Keratinocyte (primary cell): ENCODE measurements around the gene HHIP. TPM values are rescaled to one million over a fixed set of nuclear protein-coding genes. Genes with fewer than 3 reads are reported as not detected.
A peak's percentile ranks its signal among the peaks of the same experiment; 100 is the strongest.

Experiments used
- DNase-seq: peaks from one replicate; pipeline ENCODE4 v3.0.0-alpha.2; 2011; ENCODE audit warnings: low read depth, missing footprints, low spot score
- FAIRE-seq: peaks from 2 replicates; lab custom pipeline; 2011; peaks lifted over from hg19 to GRCh38; lab: Jason Lieb, UNC
- H2AFZ ChIP-seq: 2 replicates; pipeline ENCODE4 v1.6.0; 2012; ENCODE audit warnings: low read length, control low read depth, inconsistent platforms; ENCODE audit not compliant: control insufficient read depth
- H3K27ac ChIP-seq: 2 replicates; pipeline ENCODE4 v1.5.1; 2011; ENCODE audit warnings: low read length; ENCODE audit not compliant: control insufficient read depth, insufficient read depth
- H3K27me3 ChIP-seq: 3 replicates; pipeline ENCODE4 v1.6.0; 2011; ENCODE audit warnings: low read length; ENCODE audit not compliant: control insufficient read depth, insufficient read depth; ENCODE audit errors: extremely low read depth
- H3K36me3 ChIP-seq, 2 experiments: 2 replicates in 1 of 2; 3 replicates in 1 of 2; pipeline ENCODE4 v1.5.1; 2011; ENCODE audit warnings: low read length in 2 of 2, mild to moderate bottlenecking in 1 of 2; ENCODE audit not compliant: control insufficient read depth in 2 of 2, insufficient read depth in 2 of 2; ENCODE audit errors: extremely low read depth in 1 of 2
- H3K4me1 ChIP-seq: 3 replicates; pipeline ENCODE4 v1.5.1; 2011; ENCODE audit warnings: low read length; ENCODE audit not compliant: control insufficient read depth, insufficient read depth; ENCODE audit errors: extremely low read depth
- H3K4me2 ChIP-seq: 3 replicates; pipeline ENCODE4 v1.6.0; 2011; ENCODE audit warnings: low read depth, low read length; ENCODE audit not compliant: control insufficient read depth, insufficient read depth; ENCODE audit errors: extremely low read depth
- H3K4me3 ChIP-seq, 3 experiments: fragments of 200-600 bp in 1 of 3; sonication (generic) in 1 of 3; 2 replicates in 2 of 3; 3 replicates in 1 of 3; pipeline ENCODE4 v1.5.1; 2011 to 2016; ENCODE audit warnings: low read length in 3 of 3, mild to moderate bottlenecking in 3 of 3, control low read depth in 2 of 3, inconsistent platforms in 1 of 3, low read depth in 1 of 3, mixed read lengths in 1 of 3, mixed run types in 1 of 3, moderate library complexity in 1 of 3; ENCODE audit not compliant: control insufficient read depth in 2 of 3, insufficient read depth in 2 of 3; ENCODE audit errors: extremely low read depth in 1 of 3
- H3K79me2 ChIP-seq: 2 replicates; pipeline ENCODE4 v1.6.0; 2012; ENCODE audit warnings: low read length; ENCODE audit not compliant: control insufficient read depth, insufficient read depth
- H3K9ac ChIP-seq: 3 replicates; pipeline ENCODE4 v1.6.0; 2011; ENCODE audit warnings: low read length; ENCODE audit not compliant: control insufficient read depth, insufficient read depth; ENCODE audit errors: extremely low read depth
- H3K9me1 ChIP-seq: 3 replicates; pipeline ENCODE4 v1.6.0; 2011; ENCODE audit warnings: low read length; ENCODE audit not compliant: control insufficient read depth, insufficient read depth; ENCODE audit errors: extremely low read depth
- H3K9me3 ChIP-seq: 2 replicates; pipeline ENCODE4 v1.5.1; 2012; ENCODE audit warnings: low read depth, low read length; ENCODE audit not compliant: control insufficient read depth
- H4K20me1 ChIP-seq: 3 replicates; pipeline ENCODE4 v1.6.0; 2011; ENCODE audit warnings: low read length; ENCODE audit not compliant: control insufficient read depth, insufficient read depth; ENCODE audit errors: extremely low read depth
- CTCF ChIP-seq, 3 experiments: IDR thresholded peaks in 1 of 3; conservative IDR thresholded peaks in 1 of 3; optimal IDR thresholded peaks in 1 of 3; 2 replicates in 2 of 3; 3 replicates in 1 of 3; pipeline versions ENCODE3 to v1.5.1; 2011; ENCODE audit warnings: low read length in 3 of 3, mild to moderate bottlenecking in 3 of 3, moderate library complexity in 2 of 3, control low read depth in 1 of 3, inconsistent platforms in 1 of 3; ENCODE audit not compliant: insufficient read depth in 2 of 3; ENCODE audit errors: extremely low read depth in 1 of 3
- EZH2 ChIP-seq: IDR thresholded peaks from one replicate; pipeline ENCODE4 v1.6.1; 2012; ENCODE audit warnings: inconsistent platforms, mild to moderate bottlenecking, low read length, moderate library complexity
- dilution Hi-C: fragments of 300-500 bp; cut with MboI; formaldehyde crosslinking; loops from one replicate; pipeline ENCODE4 v1.7.0; 2020; ENCODE audit warnings: low sequenced_read_pairs; ENCODE audit not compliant: extremely low pct_ligation_motif_present
- polyA plus RNA-seq, 5 experiments: library from polyadenylated mRNA; depleted of rRNA in 3 of 5; stranded (reverse) in 3 of 5; stranded (forward) in 1 of 5; unstranded in 1 of 5; fragments of >200 nt; gene quantifications; 1 replicate in 1 of 5; 2 replicates in 3 of 5; 3 replicates in 1 of 5; pipeline versions ENCODE4 v1.2.1 to v1.2.3, GENCODE V29; 2011 to 2012; ENCODE audit warnings: missing spikeins in 2 of 5, low read depth in 1 of 5, low replicate concordance in 1 of 5

The HHIP gene
- polyA plus RNA-seq, 1 donor (not counting 4 experiments of a cell fraction or from before 2014, with no cell fraction given) = 0.20 TPM

GRCh38 chr4:144647095-144647561 lies 1.2 kb downstream of the HHIP start:
- TF ChIP-seq EZH2 (peak; percentile 52), CTCF (optimal IDR thresholded peaks at IDR 0.05 in 1 of 3, IDR thresholded peaks at IDR 0.05 in 1 of 3, conservative IDR thresholded peaks at IDR 0.05 in 1 of 3; ENCODE audit: extremely low read depth in 1 of 3, insufficient read depth in 2 of 3, low read length in 3 of 3) (no peak)
- Histone ChIP-seq H3K9ac (no peak overlapping the region), H3K27me3 (peaks cover 34% of the 10 kb centered on the region), H3K79me2 (no peaks in the 10 kb centered on the region), H3K4me3 (peak overlapping the region; percentile 31 to 75 (median 66)), H3K9me3 (no peaks in the 10 kb centered on the region), H3K27ac (no peak overlapping the region), H3K4me2 (peak overlapping the region; percentile 75), H4K20me1 (no peaks in the 10 kb centered on the region), H3K36me3 (no peaks in the 10 kb centered on the region), H3K4me1 (peaks cover 12% of the 10 kb centered on the region), H3K9me1 (no peaks in the 10 kb centered on the region), H2AFZ (peak overlapping the region; percentile 91)
- no peak for DNase-seq
- peak; percentile 34 for FAIRE-seq
- dilution Hi-C loops = no loop called here

GRCh38 chr4:144647590-144647989 lies 1.6 kb downstream of the HHIP start:
- Histone ChIP-seq H3K36me3 (no peaks in the 10 kb centered on the region), H2AFZ (no peak overlapping the region), H3K9me1 (no peaks in the 10 kb centered on the region), H3K4me3 (no peak overlapping the region), H3K9me3 (no peaks in the 10 kb centered on the region), H4K20me1 (no peaks in the 10 kb centered on the region), H3K9ac (no peak overlapping the region), H3K4me1 (peaks cover 12% of the 10 kb centered on the region), H3K27me3 (peaks cover 36% of the 10 kb centered on the region), H3K27ac (no peak overlapping the region), H3K4me2 (peak overlapping the region; percentile 23), H3K79me2 (no peaks in the 10 kb centered on the region)
- no peak for FAIRE-seq
- TF ChIP-seq CTCF (optimal IDR thresholded peaks at IDR 0.05 in 1 of 3, IDR thresholded peaks at IDR 0.05 in 1 of 3, conservative IDR thresholded peaks at IDR 0.05 in 1 of 3; ENCODE audit: extremely low read depth in 1 of 3, insufficient read depth in 2 of 3, low read length in 3 of 3) (no peak), EZH2 (no peak)
- no peak for DNase-seq
- dilution Hi-C loops = no loop called here
